Heart left ventricle (tissue), 16 donors: Measurements from ENCODE around the gene SLC25A29. TPM values are rescaled to one million over a fixed set of nuclear protein-coding genes. Genes with fewer than 3 reads are reported as not detected.
A peak's percentile ranks its signal among the peaks of the same experiment; 100 is the strongest.

Experiments used
- ATAC-seq, 4 donors: fragments of 200-7000 bp; cut with Tn5 transposase; one replicate each; pipeline ENCODE4 v1.9.1; 2020 to 2022; ENCODE audit warnings: moderate library complexity in 4 of 4, mild to moderate bottlenecking in 3 of 4, moderate number of reproducible peaks in 1 of 4
- DNase-seq, 5 donors: peaks; one replicate each; pipeline ENCODE4 v3.0.0-alpha.2; 2020
- H3K27ac ChIP-seq, 12 donors: fragments of 200-600 bp; sonication (generic) in 4 of 12; one replicate each; pipeline versions ENCODE4 v1.5.0 to v1.8.0; 2016 to 2022; ENCODE audit warnings: mild to moderate bottlenecking in 2 of 12
- H3K27me3 ChIP-seq, 9 donors: fragments of 200-600 bp; sonication (generic) in 2 of 9; one replicate each; pipeline versions ENCODE4 v1.5.1 to v1.8.0; 2016 to 2022; ENCODE audit warnings: mild to moderate bottlenecking in 3 of 9
- H3K36me3 ChIP-seq, 9 donors: fragments of 200-600 bp; sonication (generic) in 2 of 9; one replicate each; pipeline versions ENCODE4 v1.5.0 to v1.8.0; 2018 to 2022; ENCODE audit warnings: mild to moderate bottlenecking in 2 of 9
- H3K4me1 ChIP-seq, 12 donors: fragments of 200-600 bp; sonication (generic) in 4 of 12; one replicate each; pipeline versions ENCODE4 v1.5.0 to v1.8.0; 2016 to 2022; ENCODE audit warnings: mild to moderate bottlenecking in 3 of 12
- H3K4me3 ChIP-seq, 12 donors: fragments of 200-600 bp; sonication (generic) in 4 of 12; one replicate each; pipeline versions ENCODE4 v1.5.0 to v1.8.0; 2017 to 2022; ENCODE audit warnings: mild to moderate bottlenecking in 9 of 12, moderate library complexity in 4 of 12
- H3K9me3 ChIP-seq, 12 donors: fragments of 200-600 bp; sonication (generic) in 4 of 12; one replicate each; pipeline versions ENCODE4 v1.5.0 to v1.8.0; 2016 to 2022; ENCODE audit warnings: mild to moderate bottlenecking in 1 of 12
- POLR2A ChIP-seq, 2 donors: fragments of 450-650 bp; IDR thresholded peaks; one replicate each; pipeline ENCODE4 v1.6.1; 2017; ENCODE audit warnings: antibody characterized with exemption in 2 of 2, mild to moderate bottlenecking in 2 of 2, moderate library complexity in 2 of 2
- WGBS, 4 donors: extraction: QIAGEN DNeasy Blood & Tissue Kit in 2 of 4; methylation state at CpG; one replicate each; pipeline versions ENCODE4 v1.1.5 to v1.1.7; 2013 to 2018; 5-methylcytosine and 5-hydroxymethylcytosine counted together
- intact Hi-C, 10 donors: fragments of 100-400 bp; cut with DNase I; formaldehyde crosslinking; loops; one replicate each; pipeline versions ENCODE4 v1.11.1 to v1.14.2; 2022
- polyA plus RNA-seq, 2 donors: library from polyadenylated mRNA; stranded (reverse); fragments of 200-250 nt; gene quantifications; one replicate each; pipeline ENCODE4 v1.2.3, GENCODE V29; 2013
- total RNA-seq, 9 donors: library from RNA; depleted of rRNA in 2 of 9; stranded (reverse); fragments of >200 nt in 2 of 9; fragmentation: NEBNext Ultra II Directional in 3 of 9; extraction: Animal tissue kit (Norgen Biotek cat#: 25700) in 3 of 9; gene quantifications; one replicate each; pipeline versions ENCODE4 v1.1.0 to v1.2.4, GENCODE V29; 2016 to 2023
- TF ChIP-seq, protein P1 (sequence below), 12 donors: fragments of 200-600 bp; sonication (generic) in 4 of 12; IDR thresholded peaks; one replicate each; pipeline versions ENCODE4 v1.5.0 to v1.8.0; 2018 to 2022; ENCODE audit warnings: antibody characterized with exemption in 12 of 12, mild to moderate bottlenecking in 5 of 12
- donor health status: ischemic (EF 13 %, LVEDD 7.1; RV severe dilation, severe dysfunction).
- donor health status: healthy with polysubstance abuse.
- donor health status: DM: no; HTN: yes; CAD: no.
- donor health status: DM: no; HTN: no; CAD: no.
- donor health status: ischemic (EF 25% LVEDD 6.9; RV normal size, moderate dysfunction).
- donor health status: ischemic (EF 25% LVEDD 5.7; RV mildly dilated, moderate dysfunction).
- donor health status: healthy.
- donor health status: DM: yes; HTN: yes; CAD: no.
- donor health status: ischemic (EF 35%, LVEDD 5.7; RV mildly dilated, moderate dysfunction).
- donor health status: nonischemic (EF 11% LVEDD 7.7; RV severe dilation, severe dysfunction).
- donor health status: DM: yes; HTN: yes; CAD: no.
- donor health status: PGD.
- donor health status: ischemic (EF 29% LVEDD 5.4; RV normal size, mild dysfunction).
- donor health status: nonischemic (EF 23%, LVEDD 6.1; RV moderate dilation, normal function).

SLC25A29 gene
- total and polyA plus RNA-seq, 11 donors: 10.2 to 34.2 (median 21.7) TPM

- DNase-seq: peak in 1 of 5 donors; percentile 18
- H3K36me3 ChIP-seq: peaks cover 0 to 51% (median 44%) of the 10 kb centered on the region in 9 donors
- ATAC-seq: peak in 2 of 4 donors; percentile 6 to 8
Measured at GRCh38 chr14:100332797-100333196, 26.6 kb upstream of the SLC25A29 start.

DNA sequence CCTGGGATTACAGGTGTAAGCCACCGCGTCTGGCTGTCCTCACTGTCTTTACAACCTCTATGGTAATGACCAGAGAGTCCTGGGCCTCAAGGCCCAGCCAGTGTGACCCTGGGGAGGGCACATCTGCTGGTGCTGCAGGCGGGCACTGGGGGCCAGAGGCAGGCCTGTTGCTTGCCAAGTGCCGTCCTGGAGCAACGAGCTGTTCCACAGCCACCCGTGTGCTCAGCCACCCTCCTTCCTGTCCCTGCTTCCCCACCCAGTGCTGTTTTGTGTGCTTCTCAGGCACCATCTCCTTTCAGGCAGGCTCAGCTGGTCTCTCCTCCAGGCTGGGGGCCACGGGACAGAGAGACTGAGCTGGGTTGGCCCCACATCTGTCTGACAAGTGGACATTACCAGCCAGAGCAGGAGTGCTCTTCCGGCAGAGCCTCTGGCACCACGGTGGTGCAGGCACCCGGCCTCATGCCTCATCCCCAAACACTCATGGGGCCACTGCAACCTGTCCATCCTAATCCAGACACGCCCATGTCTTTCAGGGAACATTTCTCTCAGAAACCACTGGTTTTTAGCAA, 25.9 kb upstream of the SLC25A29 start:
- no peak overlapping the region for H3K4me3 ChIP-seq
- H3K27ac ChIP-seq: no peak overlapping the region
- DNase-seq: peak in 1 of 5 donors; percentile 7
- H3K27me3 ChIP-seq: no peaks in the 10 kb centered on the region
- no peaks in the 10 kb centered on the region for H3K4me1 ChIP-seq
- TF ChIP-seq POLR2A (IDR thresholded peaks at IDR 0.05): no peak
- TF ChIP-seq, protein P1, sequence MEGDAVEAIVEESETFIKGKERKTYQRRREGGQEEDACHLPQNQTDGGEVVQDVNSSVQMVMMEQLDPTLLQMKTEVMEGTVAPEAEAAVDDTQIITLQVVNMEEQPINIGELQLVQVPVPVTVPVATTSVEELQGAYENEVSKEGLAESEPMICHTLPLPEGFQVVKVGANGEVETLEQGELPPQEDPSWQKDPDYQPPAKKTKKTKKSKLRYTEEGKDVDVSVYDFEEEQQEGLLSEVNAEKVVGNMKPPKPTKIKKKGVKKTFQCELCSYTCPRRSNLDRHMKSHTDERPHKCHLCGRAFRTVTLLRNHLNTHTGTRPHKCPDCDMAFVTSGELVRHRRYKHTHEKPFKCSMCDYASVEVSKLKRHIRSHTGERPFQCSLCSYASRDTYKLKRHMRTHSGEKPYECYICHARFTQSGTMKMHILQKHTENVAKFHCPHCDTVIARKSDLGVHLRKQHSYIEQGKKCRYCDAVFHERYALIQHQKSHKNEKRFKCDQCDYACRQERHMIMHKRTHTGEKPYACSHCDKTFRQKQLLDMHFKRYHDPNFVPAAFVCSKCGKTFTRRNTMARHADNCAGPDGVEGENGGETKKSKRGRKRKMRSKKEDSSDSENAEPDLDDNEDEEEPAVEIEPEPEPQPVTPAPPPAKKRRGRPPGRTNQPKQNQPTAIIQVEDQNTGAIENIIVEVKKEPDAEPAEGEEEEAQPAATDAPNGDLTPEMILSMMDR (IDR thresholded peaks at IDR 0.05): no peak
- no peaks in the 10 kb centered on the region for H3K9me3 ChIP-seq
- intact Hi-C loops: no loop called here
- WGBS, 4 donors: 75 to 85% (median 82%) methylated on average over 11 of the region's 11 CpGs
- H3K36me3 ChIP-seq: peaks cover 0 to 45% (median 38%) of the 10 kb centered on the region in 9 donors
- peak in 1 of 4 donors; percentile 15 for ATAC-seq

More at GRCh38 chr14:100332797-100333196, 26.6 kb upstream of the SLC25A29 start:
- Histone ChIP-seq H3K27ac (no peak overlapping the region), H3K4me3 (no peak overlapping the region), H3K9me3 (no peaks in the 10 kb centered on the region), H3K4me1 (no peaks in the 10 kb centered on the region), H3K27me3 (no peaks in the 10 kb centered on the region)
- TF ChIP-seq, protein P1 (IDR thresholded peaks at IDR 0.05): no peak
- TF ChIP-seq POLR2A (IDR thresholded peaks at IDR 0.05): no peak
- 86 to 98% (median 90%) methylated on average over 7 to 8 of the region's 8 CpGs for WGBS, 4 donors
- intact Hi-C loops: no loop called here

GRCh38 chr14:100330388-100330931, 24.2 kb upstream of the SLC25A29 start:
- Histone ChIP-seq H3K9me3 (no peaks in the 10 kb centered on the region), H3K4me3 (no peak overlapping the region), H3K27me3 (no peaks in the 10 kb centered on the region), H3K36me3 (peaks cover 0 to 29% (median 22%) of the 10 kb centered on the region in 9 donors), H3K27ac (no peak overlapping the region), H3K4me1 (no peaks in the 10 kb centered on the region)
- ATAC-seq (no peak), DNase-seq (no peak)
- TF ChIP-seq, protein P1 (IDR thresholded peaks at IDR 0.05): no peak
- TF ChIP-seq POLR2A (IDR thresholded peaks at IDR 0.05): no peak
- 82 to 88% (median 84%) methylated on average over 7 to 13 of the region's 13 CpGs for WGBS, 4 donors
- intact Hi-C loops: no loop called here

- no peak for DNase-seq
- 87 to 100% (median 89%) methylated on average over 4 to 11 of the region's 11 CpGs for WGBS, 4 donors
Measured at GRCh38 chr14:100330007-100330344, 23.7 kb upstream of the SLC25A29 start.

More at GRCh38 chr14:100330007-100330344, 23.7 kb upstream of the SLC25A29 start:
- Histone ChIP-seq H3K27me3 (no peaks in the 10 kb centered on the region), H3K4me1 (no peaks in the 10 kb centered on the region), H3K9me3 (no peaks in the 10 kb centered on the region), H3K36me3 (peaks cover 0 to 24% (median 17%) of the 10 kb centered on the region in 9 donors), H3K4me3 (no peak overlapping the region), H3K27ac (no peak overlapping the region)
- intact Hi-C loops: no loop called here
- no peak for ATAC-seq
- TF ChIP-seq, protein P1 (IDR thresholded peaks at IDR 0.05): no peak
- TF ChIP-seq POLR2A (IDR thresholded peaks at IDR 0.05): no peak
